Measurements from ENCODE around the gene GPR12. TPM values are rescaled to one million over a fixed set of nuclear protein-coding genes. Genes with fewer than 3 reads are reported as not detected.

GPR12 gene
- total and polyA plus RNA-seq, 10 of the 15 experiments (the other 5 are each of a cell fraction or from before 2014, with no cell fraction given): not detected

DNA sequence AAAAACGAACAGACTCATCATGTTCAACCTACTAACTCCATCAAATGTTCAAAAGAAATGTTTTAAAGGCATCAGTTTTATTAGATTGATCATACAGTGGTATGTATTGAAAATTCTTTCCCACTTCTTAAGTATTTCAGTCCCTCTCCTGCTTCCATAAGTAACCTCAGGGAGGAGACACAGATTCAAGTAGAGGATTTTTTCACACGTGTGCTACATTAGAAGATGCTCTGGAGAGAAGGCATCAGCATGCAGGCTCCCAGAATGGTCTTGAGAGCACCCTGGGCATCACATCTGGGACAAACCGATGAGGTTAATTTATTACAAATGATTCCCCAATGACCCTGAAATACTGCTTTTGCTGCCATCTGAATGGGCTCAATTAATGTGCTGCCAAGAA lies 3.6 kb downstream of the GPR12 start:
- in situ Hi-C loops (cut with MboI) (no loop called here), intact Hi-C loops (cut with micrococcal nuclease; ENCODE audit: unreplicated experiment) (no loop called here)
- no peak overlapping the region for H3K4me2 ChIP-seq (ENCODE audit: control insufficient read depth, insufficient read depth)
- peaks cover 4 to 5% of the 10 kb centered on the region in 2 experiments for H3K27me3 ChIP-seq (replicated peaks in 1 of 2; ENCODE audit: control insufficient read depth in 2 of 2, insufficient read depth in 2 of 2, low read length in 1 of 2)
- no peak overlapping the region for H3K4me3 ChIP-seq
- DNase-seq (ENCODE audit: low read depth, low spot score) (no peak), ATAC-seq (no peak), FAIRE-seq (no peak)
- H3K4me1 ChIP-seq (ENCODE audit: control insufficient read depth, insufficient read depth, low read length): no peaks in the 10 kb centered on the region
- no peak overlapping the region for H3K27ac ChIP-seq (ENCODE audit: control insufficient read depth, insufficient read depth)
- ChIA-PET CTCF (no interaction called here), RAD21 (ENCODE audit: unreplicated experiment) (no interaction called here), SMC1A (ENCODE audit: uncharacterized antibody, unreplicated experiment) (no interaction called here), POLR2A (no interaction called here)
- H3K9me3 ChIP-seq (replicated peaks; ENCODE audit: control insufficient read depth, insufficient read depth, low read length): no peaks in the 10 kb centered on the region
- H3K79me2 ChIP-seq (ENCODE audit: control insufficient read depth, insufficient read depth, low read length): no peaks in the 10 kb centered on the region
- H3K9ac ChIP-seq (ENCODE audit: control insufficient read depth, insufficient read depth, low read length): no peak overlapping the region
- BruUV-seq (replicated peaks): no TSS peak
- TF ChIP-seq CBFB (IDR thresholded peaks at IDR 0.05; ENCODE audit: low read depth) (no peak), FOXK2 (IDR thresholded peaks at IDR 0.05) (no peak), ZBED1 (IDR thresholded peaks at IDR 0.05; ENCODE audit: borderline replicate concordance) (no peak), MYC (IDR thresholded peaks at IDR 0.05; ENCODE audit: insufficient read depth, insufficient read length, insufficient replicate concordance, low read length, severe bottlenecking) (no peak)
- TF ChIP-seq, protein P1, sequence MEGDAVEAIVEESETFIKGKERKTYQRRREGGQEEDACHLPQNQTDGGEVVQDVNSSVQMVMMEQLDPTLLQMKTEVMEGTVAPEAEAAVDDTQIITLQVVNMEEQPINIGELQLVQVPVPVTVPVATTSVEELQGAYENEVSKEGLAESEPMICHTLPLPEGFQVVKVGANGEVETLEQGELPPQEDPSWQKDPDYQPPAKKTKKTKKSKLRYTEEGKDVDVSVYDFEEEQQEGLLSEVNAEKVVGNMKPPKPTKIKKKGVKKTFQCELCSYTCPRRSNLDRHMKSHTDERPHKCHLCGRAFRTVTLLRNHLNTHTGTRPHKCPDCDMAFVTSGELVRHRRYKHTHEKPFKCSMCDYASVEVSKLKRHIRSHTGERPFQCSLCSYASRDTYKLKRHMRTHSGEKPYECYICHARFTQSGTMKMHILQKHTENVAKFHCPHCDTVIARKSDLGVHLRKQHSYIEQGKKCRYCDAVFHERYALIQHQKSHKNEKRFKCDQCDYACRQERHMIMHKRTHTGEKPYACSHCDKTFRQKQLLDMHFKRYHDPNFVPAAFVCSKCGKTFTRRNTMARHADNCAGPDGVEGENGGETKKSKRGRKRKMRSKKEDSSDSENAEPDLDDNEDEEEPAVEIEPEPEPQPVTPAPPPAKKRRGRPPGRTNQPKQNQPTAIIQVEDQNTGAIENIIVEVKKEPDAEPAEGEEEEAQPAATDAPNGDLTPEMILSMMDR (IDR thresholded peaks at IDR 0.05 in 2 of 3, conservative IDR thresholded peaks at IDR 0.05 in 1 of 3; ENCODE audit: control insufficient read depth in 2 of 3, extremely low read depth in 1 of 3, insufficient read depth in 1 of 3, low read depth in 3 of 3, low read length in 3 of 3): no peak
- WGBS (ENCODE audit: insufficient coverage, insufficient replicate concordance, low lambda C conversion rate, missing lambda C conversion rate): 12% methylated on average over 3 of the region's 3 CpGs
- no peaks in the 10 kb centered on the region for H3K36me3 ChIP-seq (ENCODE audit: control insufficient read depth in 2 of 2, insufficient read depth in 2 of 2, low read length in 1 of 2)
- H4K20me1 ChIP-seq (ENCODE audit: control insufficient read depth, insufficient read depth): no peaks in the 10 kb centered on the region
- H2AFZ ChIP-seq (ENCODE audit: control insufficient read depth, low read depth, low read length): no peak overlapping the region

GRCh38 chr13:26752671-26753070 lies 7.9 kb downstream of the GPR12 start:
- in situ Hi-C loops (cut with MboI) (no loop called here), intact Hi-C loops (cut with micrococcal nuclease; ENCODE audit: unreplicated experiment) (no loop called here)
- FAIRE-seq (no peak), ATAC-seq (no peak), DNase-seq (ENCODE audit: low read depth, low spot score) (no peak)
- Histone ChIP-seq H3K27ac (ENCODE audit: control insufficient read depth, insufficient read depth) (no peak overlapping the region), H3K9me3 (replicated peaks; ENCODE audit: control insufficient read depth, insufficient read depth, low read length) (no peaks in the 10 kb centered on the region), H3K79me2 (ENCODE audit: control insufficient read depth, insufficient read depth, low read length) (no peaks in the 10 kb centered on the region), H4K20me1 (ENCODE audit: control insufficient read depth, insufficient read depth) (no peaks in the 10 kb centered on the region), H2AFZ (ENCODE audit: control insufficient read depth, low read depth, low read length) (no peak overlapping the region), H3K4me1 (ENCODE audit: control insufficient read depth, insufficient read depth, low read length) (no peaks in the 10 kb centered on the region), H3K4me3 (no peak overlapping the region), H3K9ac (ENCODE audit: control insufficient read depth, insufficient read depth, low read length) (no peak overlapping the region), H3K27me3 (replicated peaks in 1 of 2; ENCODE audit: control insufficient read depth in 2 of 2, insufficient read depth in 2 of 2, low read length in 1 of 2) (no peaks in the 10 kb centered on the region; a peak in 2 of 4 replicates), H3K36me3 (ENCODE audit: control insufficient read depth in 2 of 2, insufficient read depth in 2 of 2, low read length in 1 of 2) (no peaks in the 10 kb centered on the region), H3K4me2 (ENCODE audit: control insufficient read depth, insufficient read depth) (no peak overlapping the region)
- WGBS (ENCODE audit: insufficient coverage, insufficient replicate concordance, low lambda C conversion rate, missing lambda C conversion rate): 3% methylated on average over 2 of the region's 2 CpGs
- ChIA-PET SMC1A (ENCODE audit: uncharacterized antibody, unreplicated experiment) (no interaction called here), POLR2A (no interaction called here), CTCF (no interaction called here), RAD21 (ENCODE audit: unreplicated experiment) (no interaction called here)
- no TSS peak for BruUV-seq (replicated peaks)
- TF ChIP-seq, protein P2, sequence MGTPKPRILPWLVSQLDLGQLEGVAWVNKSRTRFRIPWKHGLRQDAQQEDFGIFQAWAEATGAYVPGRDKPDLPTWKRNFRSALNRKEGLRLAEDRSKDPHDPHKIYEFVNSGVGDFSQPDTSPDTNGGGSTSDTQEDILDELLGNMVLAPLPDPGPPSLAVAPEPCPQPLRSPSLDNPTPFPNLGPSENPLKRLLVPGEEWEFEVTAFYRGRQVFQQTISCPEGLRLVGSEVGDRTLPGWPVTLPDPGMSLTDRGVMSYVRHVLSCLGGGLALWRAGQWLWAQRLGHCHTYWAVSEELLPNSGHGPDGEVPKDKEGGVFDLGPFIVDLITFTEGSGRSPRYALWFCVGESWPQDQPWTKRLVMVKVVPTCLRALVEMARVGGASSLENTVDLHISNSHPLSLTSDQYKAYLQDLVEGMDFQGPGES (IDR thresholded peaks at IDR 0.05): no peak
- TF ChIP-seq BACH1 (IDR thresholded peaks at IDR 0.05; ENCODE audit: borderline replicate concordance): no peak
- no peak for TF ChIP-seq NR2C1 (IDR thresholded peaks at IDR 0.05)
- no peak for TF ChIP-seq NFYB (IDR thresholded peaks at IDR 0.05; ENCODE audit: insufficient read depth, low read depth, low read length)
- no peak for TF ChIP-seq MYB (IDR thresholded peaks at IDR 0.05; ENCODE audit: borderline replicate concordance, low read depth, low read length)
- no peak for TF ChIP-seq MYC (IDR thresholded peaks at IDR 0.05; ENCODE audit: insufficient read depth, insufficient read length, insufficient replicate concordance, low read length, severe bottlenecking)
- TF ChIP-seq SKIL (IDR thresholded peaks at IDR 0.05; ENCODE audit: low read depth, poor library complexity, severe bottlenecking): no peak
- no peak for TF ChIP-seq KLF5 (IDR thresholded peaks at IDR 0.05; ENCODE audit: partially characterized antibody)

Measured in GM12878 (cell line).